Stimulated activated CD4-positive, alpha-beta T cell treated with anti-CD3 and anti-CD28 coated beads, TNF-alpha, amount 100 ng/mL, for 4 hours (primary cell): ENCODE results near the gene EXOSC2.

Experiments used
- DNase-seq, 3 experiments: peaks; one replicate each; pipeline ENCODE4 v3.0.0-alpha.2; 2020; ENCODE audit warnings: low read depth in 3 of 3

The EXOSC2 gene

DNA sequence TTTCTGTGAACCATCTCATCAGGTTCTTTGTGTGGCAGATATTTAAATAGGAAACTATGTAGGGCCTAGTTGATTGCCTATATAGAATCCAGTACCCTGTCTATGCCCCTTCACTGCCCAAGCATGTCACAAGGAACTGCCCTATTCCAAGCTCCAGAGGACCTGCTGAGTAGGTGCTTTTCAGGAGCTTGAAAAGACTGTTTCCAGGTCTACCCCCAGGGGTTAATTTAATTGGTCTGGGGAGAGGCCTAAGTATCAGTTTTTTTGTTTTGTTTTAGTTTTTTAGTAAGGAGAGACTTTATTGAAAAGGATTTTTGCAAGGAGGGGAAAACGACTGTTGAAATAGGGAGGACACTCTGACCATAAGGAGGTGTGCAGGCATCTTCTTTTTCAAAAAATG lies 43.3 kb downstream of the EXOSC2 start:
- DNase-seq, result no peak

DNA sequence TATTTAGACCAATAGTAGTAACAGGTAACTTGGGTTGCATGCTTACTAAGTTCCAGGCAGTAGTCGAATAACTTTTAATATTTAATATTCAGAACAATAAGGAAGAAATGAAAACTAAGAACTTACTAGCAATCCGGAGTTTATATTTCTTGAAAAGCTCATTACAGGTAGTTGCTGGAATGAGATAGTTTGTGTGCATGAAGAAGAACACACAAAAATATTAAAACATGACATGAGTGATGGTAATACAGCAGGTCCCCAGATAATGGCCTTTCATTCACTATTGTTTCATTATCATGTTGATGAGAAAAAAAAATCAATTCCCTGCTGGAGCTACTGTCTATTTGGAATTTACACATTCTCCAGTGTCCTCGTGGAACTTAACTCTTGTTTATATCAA lies 44.7 kb downstream of the EXOSC2 start:
- no peak for DNase-seq

DNA sequence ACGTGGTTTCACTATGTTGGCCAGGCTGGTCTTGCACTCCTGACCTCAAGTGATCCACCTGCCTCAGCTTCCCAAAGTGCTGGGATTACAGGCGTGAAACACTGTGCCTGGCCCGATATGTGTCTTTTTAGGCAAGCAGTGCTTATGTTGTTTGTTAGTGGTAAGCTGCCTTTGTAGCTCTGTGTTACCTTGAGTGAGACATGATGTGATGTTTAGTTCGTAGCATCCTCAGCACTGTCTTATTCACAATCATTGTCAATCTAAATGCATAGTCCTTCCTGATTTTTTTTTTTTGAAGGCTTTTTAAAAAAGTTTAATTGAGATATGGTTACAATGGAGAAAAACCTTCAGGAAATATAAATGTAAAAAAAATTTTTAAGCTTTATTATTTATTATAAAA lies 45.5 kb downstream of the EXOSC2 start:
- no peak for DNase-seq

GRCh38 chr9:130740218-130741023 lies 46.8 kb downstream of the EXOSC2 start:
- DNase-seq, result no peak

GRCh38 chr9:130741024-130741305 lies 47.4 kb downstream of the EXOSC2 start:
- DNase-seq, result no peak

GRCh38 chr9:130741831-130742449 lies 48.4 kb downstream of the EXOSC2 start:
- no peak for DNase-seq

DNA sequence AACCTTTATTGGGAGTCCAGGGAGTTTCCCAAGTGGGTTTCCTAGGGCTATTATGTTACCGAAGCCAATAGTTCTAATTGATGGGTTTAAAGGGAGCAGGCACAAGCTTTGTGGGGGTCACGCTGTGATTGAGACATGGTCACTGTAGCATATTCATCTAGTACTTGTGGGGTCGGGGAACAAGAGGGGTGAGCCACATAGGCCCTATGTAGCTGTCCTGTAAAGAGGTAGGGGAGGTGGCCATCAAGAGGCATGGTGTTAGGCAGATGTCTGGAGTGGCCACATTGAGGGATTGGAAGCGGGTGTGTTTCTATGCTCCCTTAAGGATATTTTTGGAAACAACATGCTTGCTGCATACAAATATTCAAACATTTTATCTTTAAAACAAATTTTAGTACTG lies 50.1 kb downstream of the EXOSC2 start:
- no peak for DNase-seq

- no peak for DNase-seq
Measured at GRCh38 chr9:130745210-130745800, 51.7 kb downstream of the EXOSC2 start.

- DNase-seq, result no peak
Measured at GRCh38 chr9:130745829-130746228, 52.2 kb downstream of the EXOSC2 start.

DNA sequence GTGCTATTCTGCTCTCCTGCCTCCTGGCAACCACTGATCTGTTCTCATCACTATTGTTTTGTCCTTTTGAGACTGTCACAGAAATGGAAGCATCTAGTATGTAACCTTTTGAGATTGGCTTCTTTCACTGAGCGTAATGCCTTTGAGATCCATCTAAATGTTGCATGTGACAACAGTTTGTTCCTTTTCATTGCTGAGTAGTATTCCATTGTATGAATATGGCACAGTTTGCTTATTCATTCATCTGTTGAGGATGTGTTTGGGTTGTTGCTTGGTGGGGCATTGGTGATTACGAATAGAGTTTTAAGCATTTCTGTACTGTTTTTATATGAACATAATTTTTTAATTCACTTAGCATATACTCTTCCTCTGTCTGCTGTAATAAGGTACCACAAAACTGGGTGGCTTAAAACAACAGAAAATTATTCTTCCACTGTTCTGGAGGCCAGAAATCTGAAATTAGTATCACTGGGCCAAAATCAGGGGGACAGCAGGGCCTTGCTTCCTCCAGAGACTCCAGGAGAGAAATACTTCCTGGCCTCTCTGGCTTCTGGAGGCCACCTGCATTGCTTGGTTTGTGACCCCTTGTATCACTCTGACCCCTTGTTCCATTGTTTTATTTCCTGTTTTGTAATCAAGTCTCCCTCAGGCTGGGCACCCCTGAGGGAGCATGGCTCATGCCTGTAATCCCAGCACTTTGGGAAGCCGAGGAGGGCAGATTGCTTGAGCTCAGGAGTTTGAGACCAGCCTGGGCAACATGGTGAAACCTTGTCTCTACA lies 53.0 kb downstream of the EXOSC2 start:
- DNase-seq, result no peak

GRCh38 chr9:130751631-130752355 lies 58.2 kb downstream of the EXOSC2 start:
- no peak for DNase-seq
